ENCODE results near the gene HRAS. TPM values are rescaled to one million over a fixed set of nuclear protein-coding genes. Genes with fewer than 3 reads are reported as not detected.

The HRAS gene
- total and polyA plus RNA-seq, 10 of the 15 experiments (the other 5 are each of a cell fraction or from before 2014, with no cell fraction given) = 2.8 to 72.4 (median 31.7) TPM

- peak overlapping the region; percentile 17; the same call in 1 of the 2 replicates for H2AFZ ChIP-seq (ENCODE audit: control insufficient read depth, low read depth, low read length)
- DNase-seq (ENCODE audit: low read depth, low spot score) = no peak
- no peak overlapping the region for H3K9ac ChIP-seq (ENCODE audit: control insufficient read depth, insufficient read depth, low read length)
- ChIA-PET POLR2A (interaction anchor here (1.0 to 1.4 kb wide), 3 partner anchors 20 to 171 kb away, joined by 3 to 5 read pairs (median 4); partner anchors contain the start of genes HRAS and PHRF1), SMC1A (ENCODE audit: uncharacterized antibody, unreplicated experiment) (interaction anchor here (1.6 kb wide), 1 partner anchor 171 kb away, joined by 6 read pairs; no protein-coding TSS in a partner anchor), CTCF (interaction anchor here (1.4 to 1.8 kb wide), 3 partner anchors 19 to 169 kb away, joined by 3 to 54 read pairs (median 8); no protein-coding TSS in a partner anchor), RAD21 (ENCODE audit: unreplicated experiment) (interaction anchor here (1.0 to 2.6 kb wide), 7 partner anchors 8 to 172 kb away, joined by 3 to 22 read pairs (median 5); partner anchors contain the start of genes DEAF1 and TMEM80)
- peaks cover 0 to 5% of the 10 kb centered on the region in 2 experiments; a peak in 2 of 4 replicates for H3K27me3 ChIP-seq (replicated peaks in 1 of 2; ENCODE audit: control insufficient read depth in 2 of 2, insufficient read depth in 2 of 2, low read length in 1 of 2)
- BruUV-seq (replicated peaks) = no TSS peak
- intact Hi-C loops (cut with micrococcal nuclease; ENCODE audit: unreplicated experiment) = loop anchor here (2.0 kb wide), 1 partner anchor 167 kb away; no protein-coding TSS in a partner anchor
- TF ChIP-seq RELA (IDR thresholded peaks at IDR 0.05; ENCODE audit: borderline replicate concordance, partially characterized antibody) (no peak), ZBTB11 (CRISPR knock-in tag; IDR thresholded peaks at IDR 0.05) (no peak), IKZF1 (conservative IDR thresholded peaks at IDR 0.05) (0 out of 2 replicates have a peak, but pooled peaks have one; percentile 2), RAD51 (IDR thresholded peaks at IDR 0.05) (no peak), SUZ12 (IDR thresholded peaks at IDR 0.05; ENCODE audit: unreplicated experiment) (peak; percentile 72)
- no peaks in the 10 kb centered on the region for H3K36me3 ChIP-seq (ENCODE audit: control insufficient read depth in 2 of 2, insufficient read depth in 2 of 2, low read length in 1 of 2)
- H3K9me3 ChIP-seq (replicated peaks; ENCODE audit: control insufficient read depth, insufficient read depth, low read length) = no peaks in the 10 kb centered on the region
- peak overlapping the region; percentile 53; the same call in 1 of the 2 replicates for H3K4me3 ChIP-seq
- no peaks in the 10 kb centered on the region for H4K20me1 ChIP-seq (ENCODE audit: control insufficient read depth, insufficient read depth)
- ATAC-seq = peak; percentile 4
- no peaks in the 10 kb centered on the region; the same call in 1 of the 2 replicates for H3K79me2 ChIP-seq (ENCODE audit: control insufficient read depth, insufficient read depth, low read length)
- in situ Hi-C loops (cut with MboI) = loop anchor here (5.0 kb wide), 1 partner anchor 157 kb away; no protein-coding TSS in a partner anchor
- H3K4me2 ChIP-seq (ENCODE audit: control insufficient read depth, insufficient read depth) = peak overlapping the region; percentile 64; the same call in 1 of the 2 replicates
- no peak for FAIRE-seq
- H3K4me1 ChIP-seq (ENCODE audit: control insufficient read depth, insufficient read depth, low read length) = peaks cover 5% of the 10 kb centered on the region
- under 1% methylated on average over 32 of the region's 57 CpGs for WGBS (ENCODE audit: insufficient coverage, insufficient replicate concordance, low lambda C conversion rate, missing lambda C conversion rate)
- H3K27ac ChIP-seq (ENCODE audit: control insufficient read depth, insufficient read depth) = no peak overlapping the region
These were observed 19.9 kb upstream of the HRAS start for GRCh38 chr11:555227-555779.
